ENCODE measurements around the gene PSMD9.

Gene PSMD9

GRCh38 chr12:121930862-121931261 lies 42.3 kb downstream of the PSMD9 start:
- DNase-seq (ENCODE audit: extremely low read depth, insufficient read length), result no peak
- no peak overlapping the region for H3K4me3 ChIP-seq (replicated peaks; ENCODE audit: low read depth, low read length)
- no peaks in the 10 kb centered on the region for H3K27me3 ChIP-seq (replicated peaks; ENCODE audit: control insufficient read depth, insufficient read depth, low read length)
- no peak for TF ChIP-seq CTCF (IDR thresholded peaks at IDR 0.05; ENCODE audit: insufficient read depth, low read length, poor library complexity, severe bottlenecking)
- no peaks in the 10 kb centered on the region for H3K36me3 ChIP-seq (ENCODE audit: control insufficient read depth, insufficient read depth, low read length)

GRCh38 chr12:121932176-121932536 lies 43.6 kb downstream of the PSMD9 start:
- Histone ChIP-seq H3K4me3 (replicated peaks; ENCODE audit: low read depth, low read length) (no peak overlapping the region), H3K36me3 (ENCODE audit: control insufficient read depth, insufficient read depth, low read length) (no peaks in the 10 kb centered on the region; the same call in 1 of the 2 replicates), H3K27me3 (replicated peaks; ENCODE audit: control insufficient read depth, insufficient read depth, low read length) (no peaks in the 10 kb centered on the region)
- no peak for TF ChIP-seq CTCF (IDR thresholded peaks at IDR 0.05; ENCODE audit: insufficient read depth, low read length, poor library complexity, severe bottlenecking)
- no peak for DNase-seq (ENCODE audit: extremely low read depth, insufficient read length)

- H3K4me3 ChIP-seq (replicated peaks; ENCODE audit: low read depth, low read length), result no peak overlapping the region
- no peaks in the 10 kb centered on the region for H3K27me3 ChIP-seq (replicated peaks; ENCODE audit: control insufficient read depth, insufficient read depth, low read length)
- DNase-seq (ENCODE audit: extremely low read depth, insufficient read length), result no peak
- TF ChIP-seq CTCF (IDR thresholded peaks at IDR 0.05; ENCODE audit: insufficient read depth, low read length, poor library complexity, severe bottlenecking), result no peak
- no peaks in the 10 kb centered on the region; the same call in 1 of the 2 replicates for H3K36me3 ChIP-seq (ENCODE audit: control insufficient read depth, insufficient read depth, low read length)
Measured at GRCh38 chr12:121932914-121933521, 44.4 kb downstream of the PSMD9 start.

GRCh38 chr12:121933522-121934308 lies 45.1 kb downstream of the PSMD9 start:
- TF ChIP-seq CTCF (IDR thresholded peaks at IDR 0.05; ENCODE audit: insufficient read depth, low read length, poor library complexity, severe bottlenecking), result no peak

GRCh38 chr12:121934309-121934664 lies 45.7 kb downstream of the PSMD9 start:
- no peak for DNase-seq (ENCODE audit: extremely low read depth, insufficient read length)
- H3K36me3 ChIP-seq (ENCODE audit: control insufficient read depth, insufficient read depth, low read length), result no peaks in the 10 kb centered on the region; the same call in 1 of the 2 replicates
- no peaks in the 10 kb centered on the region for H3K27me3 ChIP-seq (replicated peaks; ENCODE audit: control insufficient read depth, insufficient read depth, low read length)
- no peak overlapping the region for H3K4me3 ChIP-seq (replicated peaks; ENCODE audit: low read depth, low read length)
- no peak for TF ChIP-seq CTCF (IDR thresholded peaks at IDR 0.05; ENCODE audit: insufficient read depth, low read length, poor library complexity, severe bottlenecking)

More at GRCh38 chr12:121933522-121934308, 45.1 kb downstream of the PSMD9 start:
- Histone ChIP-seq H3K36me3 (ENCODE audit: control insufficient read depth, insufficient read depth, low read length) (no peaks in the 10 kb centered on the region; the same call in 1 of the 2 replicates), H3K4me3 (replicated peaks; ENCODE audit: low read depth, low read length) (no peak overlapping the region), H3K27me3 (replicated peaks; ENCODE audit: control insufficient read depth, insufficient read depth, low read length) (no peaks in the 10 kb centered on the region)
- no peak for DNase-seq (ENCODE audit: extremely low read depth, insufficient read length)

Measured in GM06990 (cell line).